Stimulated activated CD4-positive, alpha-beta T cell treated with anti-CD3 and anti-CD28 coated beads, Interleukin-15, amount 100 ng/mL, for 48 hours (primary cell): ENCODE measurements around the gene F7.
"Not testable (repeated sequence)": the region's sequence is repeated elsewhere in the genome, so short reads cannot be mapped to it uniquely, and the experiment has no call there.

Experiments
- DNase-seq, 2 donors: peaks; one replicate each; pipeline ENCODE4 v3.0.0-alpha.2; 2020; ENCODE audit warnings: low read depth in 2 of 2

Gene F7

DNA sequence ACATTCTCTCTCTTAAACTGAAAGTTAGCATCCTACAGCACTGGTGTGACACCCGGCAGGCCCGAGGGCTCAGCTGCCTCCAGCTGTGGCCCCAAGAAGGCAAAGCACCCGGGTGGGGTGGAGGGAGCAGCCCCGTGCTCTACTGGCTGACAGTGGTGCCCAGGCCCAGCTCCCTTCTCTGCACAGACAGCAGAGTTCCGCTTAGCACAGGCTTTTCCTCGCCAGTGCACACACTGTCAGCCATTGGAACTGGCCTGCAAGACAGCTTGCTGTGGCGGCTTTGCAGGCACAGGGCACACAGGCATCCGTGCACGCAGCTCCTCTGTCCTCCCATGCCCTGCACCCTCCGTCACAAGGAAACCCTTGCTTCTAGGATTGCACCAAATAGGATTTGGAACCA is 3.3 kb upstream of the F7 start:
- DNase-seq = not testable (repeated sequence)

DNA sequence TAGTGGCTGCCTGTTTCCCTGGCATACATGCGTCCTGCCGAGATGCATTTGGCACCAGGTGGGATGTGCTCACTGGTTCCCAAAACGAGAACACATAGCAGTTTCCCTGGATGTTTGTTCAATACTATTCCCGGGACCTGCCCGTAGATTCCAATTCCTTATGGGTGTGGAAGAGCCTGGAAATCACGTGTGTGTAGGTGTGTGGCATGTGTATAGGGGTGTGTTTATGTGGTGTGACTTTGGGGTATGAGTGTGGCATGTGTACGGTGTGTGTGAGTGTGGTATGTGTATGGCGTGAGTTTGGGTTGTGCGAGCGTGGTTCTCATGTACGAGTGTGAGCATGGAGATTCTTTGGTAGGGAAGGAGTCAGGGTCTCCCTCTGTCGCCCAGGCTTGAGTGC is 2.9 kb upstream of the F7 start:
- no peak for DNase-seq

DNA sequence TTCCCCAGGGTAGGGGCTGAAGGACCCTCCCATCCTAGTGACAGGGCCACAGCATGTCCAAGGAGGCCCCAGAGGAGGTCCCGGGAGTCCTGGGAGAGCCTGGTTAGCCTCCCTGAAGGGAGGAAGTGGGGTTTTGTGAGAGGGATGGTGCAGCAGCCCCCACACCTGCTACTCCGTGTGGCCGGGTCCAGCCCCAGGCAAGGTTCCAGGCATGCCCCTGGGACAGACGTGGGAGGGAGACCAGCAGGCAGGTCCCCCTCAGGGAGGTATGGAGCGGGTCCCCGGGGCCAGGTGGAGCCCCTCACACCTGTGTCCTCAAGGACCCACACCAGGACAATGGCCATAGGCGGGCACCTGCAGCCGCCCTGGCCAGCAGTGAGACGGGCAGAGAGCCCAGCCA is 1.9 kb upstream of the F7 start:
- no peak for DNase-seq

DNA sequence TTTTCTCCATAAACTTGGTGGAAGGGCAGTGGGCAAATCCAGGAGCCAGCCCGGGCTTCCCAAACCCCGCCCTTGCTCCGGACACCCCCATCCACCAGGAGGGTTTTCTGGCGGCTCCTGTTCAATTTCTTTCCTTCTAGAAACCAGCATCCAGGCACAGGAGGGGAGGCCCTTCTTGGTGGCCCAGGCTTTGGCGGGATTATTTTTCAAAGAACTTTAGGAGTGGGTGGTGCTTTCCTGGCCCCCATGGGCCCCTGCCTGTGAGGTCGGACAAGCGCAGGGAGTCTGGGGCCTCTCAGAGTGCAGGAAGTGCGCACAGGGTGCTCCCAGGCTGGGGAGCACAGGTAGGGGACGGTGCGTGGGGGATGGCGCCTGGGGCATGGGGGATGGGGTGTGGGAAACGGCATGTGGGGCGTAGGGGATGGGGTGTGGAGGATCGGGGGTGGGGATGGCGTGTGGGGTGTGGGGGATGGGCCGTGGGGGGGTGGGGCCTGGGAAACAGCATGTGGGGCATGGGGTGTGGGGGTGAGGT is 396 bp downstream of the F7 start:
- DNase-seq = no peak

DNA sequence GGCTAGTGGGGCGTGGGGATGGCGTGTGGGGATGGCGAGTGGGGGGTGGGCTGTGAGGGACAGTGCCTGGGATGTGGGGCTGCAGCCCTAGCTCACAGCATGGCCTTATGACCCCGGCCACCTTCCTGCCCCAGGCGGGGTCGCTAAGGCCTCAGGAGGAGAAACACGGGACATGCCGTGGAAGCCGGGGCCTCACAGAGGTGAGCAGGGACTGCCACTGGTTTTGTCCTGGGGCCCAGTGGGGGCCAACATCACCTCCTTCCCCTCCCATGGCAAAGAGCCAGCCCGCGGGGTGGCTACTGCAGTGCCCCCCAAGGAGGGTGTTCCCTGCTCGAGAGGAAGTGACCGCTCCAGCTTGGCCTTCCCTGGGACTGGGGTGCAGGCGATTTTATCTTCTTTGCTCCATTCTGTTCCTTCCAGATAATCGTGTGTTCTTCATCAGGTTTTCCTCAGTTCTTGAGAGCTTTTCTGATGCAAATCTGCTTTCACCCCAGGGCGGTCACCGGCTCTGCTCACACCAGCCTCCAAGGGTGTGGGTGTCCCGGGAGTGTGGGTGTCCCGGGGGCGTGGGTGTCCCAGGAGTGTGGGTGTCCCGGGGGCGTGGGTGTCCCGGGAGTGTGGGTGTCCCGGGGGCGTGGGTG is 1.2 kb downstream of the F7 start:
- DNase-seq = no peak

DNA sequence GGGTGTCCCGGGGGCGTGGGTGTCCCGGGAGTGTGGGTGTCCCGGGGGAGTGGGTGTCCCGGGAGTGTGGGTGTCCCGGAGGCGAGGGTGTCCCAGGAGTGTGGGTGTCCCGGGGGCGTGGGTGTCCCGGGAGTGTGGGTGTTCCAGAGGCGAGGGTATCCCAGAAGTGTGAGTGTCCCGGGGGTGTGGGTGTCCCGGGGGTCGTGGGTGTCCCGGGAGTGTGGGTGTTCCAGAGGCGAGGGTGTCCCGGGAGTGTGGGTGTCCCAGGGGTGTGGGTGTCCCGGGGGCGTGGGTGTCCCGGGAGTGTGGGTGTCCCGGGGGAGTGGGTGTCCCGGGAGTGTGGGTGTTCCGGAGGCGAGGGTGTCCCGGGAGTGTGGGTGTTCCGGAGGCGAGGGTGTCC is 2.9 kb downstream of the F7 start:
- not testable (repeated sequence) for DNase-seq

DNA sequence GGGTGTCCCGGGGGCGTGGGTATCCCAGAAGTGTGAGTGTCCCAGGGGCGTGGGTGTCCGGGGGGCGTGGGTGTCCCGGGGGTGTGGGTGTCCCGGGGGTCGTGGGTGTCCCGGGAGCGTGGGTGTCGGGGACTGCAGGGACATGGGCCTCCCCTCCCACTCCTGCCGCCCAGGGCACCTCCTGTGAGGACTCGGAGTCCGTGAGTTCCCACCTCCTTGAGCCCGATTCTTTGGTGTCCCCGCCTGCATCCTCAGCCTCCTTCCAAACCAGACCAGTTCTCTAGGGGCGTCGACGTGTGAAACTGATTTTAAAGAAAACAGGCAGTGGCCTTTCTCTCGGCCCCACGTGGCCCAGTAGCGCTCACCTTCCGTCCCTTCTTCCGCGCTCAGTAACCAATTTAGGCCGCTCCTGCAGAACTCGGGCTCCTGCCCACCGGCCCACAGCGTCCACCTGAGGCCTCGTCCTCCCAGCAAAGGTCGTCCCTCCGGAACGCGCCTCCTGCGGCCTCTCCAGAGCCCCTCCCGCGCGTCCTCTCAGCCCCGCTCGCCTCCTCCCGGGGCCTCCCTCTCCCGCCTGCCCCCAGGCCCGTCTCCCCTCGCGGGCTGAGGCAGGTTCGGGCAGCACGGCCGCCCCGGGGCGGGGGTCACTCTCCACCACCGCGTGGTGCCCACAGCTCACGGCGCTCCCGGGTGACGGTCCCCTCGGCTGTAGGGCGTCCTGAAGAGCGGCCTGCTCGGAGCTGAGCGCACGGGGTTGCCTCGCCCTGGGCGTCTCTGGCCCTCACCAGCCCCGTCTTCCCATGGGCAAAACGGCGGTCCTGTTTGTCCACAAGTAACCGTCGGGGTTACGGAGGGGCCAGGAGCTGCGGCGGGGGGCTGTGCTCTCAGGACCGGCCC is 3.8 kb downstream of the F7 start:
- no peak for DNase-seq

DNA sequence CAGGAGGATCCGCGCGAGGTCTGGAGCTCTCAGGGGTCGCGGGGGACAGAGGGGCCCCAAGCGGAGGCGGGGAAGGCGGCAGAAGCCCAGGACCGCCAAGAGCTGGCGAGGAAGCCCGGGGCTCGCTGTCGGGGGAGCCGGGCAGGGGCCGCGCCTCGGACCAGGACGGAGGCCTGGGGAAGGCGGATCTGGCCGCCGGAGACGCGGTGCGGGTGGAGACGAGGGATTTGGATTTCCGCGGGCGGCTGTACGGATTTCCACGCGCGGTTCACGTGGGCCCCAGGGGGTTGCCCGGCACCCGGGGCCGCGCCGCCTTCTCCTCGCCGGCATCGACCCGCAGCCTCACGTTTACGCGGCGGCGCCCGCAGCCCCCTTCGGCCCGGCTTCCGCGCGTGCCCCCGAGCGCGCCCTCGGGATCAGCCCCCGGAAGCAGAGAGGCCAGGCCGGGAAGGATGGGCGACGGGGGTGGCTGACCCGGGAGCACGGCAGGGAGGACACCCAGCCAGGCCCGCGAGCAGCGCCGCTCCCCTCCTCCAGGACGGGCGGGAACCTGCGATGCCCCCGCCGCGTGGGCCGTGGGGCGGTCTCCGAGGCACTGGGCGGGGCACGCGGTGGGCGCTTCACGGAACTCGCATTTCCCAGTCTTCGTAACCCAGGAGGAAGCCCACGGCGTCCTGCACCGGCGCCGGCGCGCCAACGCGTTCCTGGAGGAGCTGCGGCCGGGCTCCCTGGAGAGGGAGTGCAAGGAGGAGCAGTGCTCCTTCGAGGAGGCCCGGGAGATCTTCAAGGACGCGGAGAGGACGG is 4.7 kb downstream of the F7 start:
- no peak for DNase-seq

DNA sequence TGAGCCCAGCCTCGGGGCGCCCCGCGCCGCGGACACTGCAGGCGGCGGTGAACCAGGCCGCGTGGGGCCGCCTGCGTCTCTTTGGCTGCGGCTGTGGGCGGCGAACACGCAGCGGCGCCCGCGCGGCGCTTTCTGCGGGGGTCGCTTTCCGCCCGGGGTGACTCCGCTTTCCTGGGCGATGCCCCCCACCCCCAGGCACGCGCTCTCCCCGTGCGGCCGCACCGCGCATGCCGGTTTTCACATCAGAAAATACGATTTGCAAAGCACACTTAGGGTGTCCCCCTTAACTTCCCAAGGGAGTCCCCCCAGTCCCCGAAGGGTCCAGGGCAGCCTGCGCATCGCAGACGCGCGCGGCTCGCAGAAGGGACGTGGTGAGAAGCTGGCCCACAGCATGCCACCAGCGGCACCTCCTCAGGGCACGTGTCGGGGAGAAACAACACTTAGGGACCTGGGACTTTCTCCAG is 5.3 kb downstream of the F7 start:
- no peak for DNase-seq

DNA sequence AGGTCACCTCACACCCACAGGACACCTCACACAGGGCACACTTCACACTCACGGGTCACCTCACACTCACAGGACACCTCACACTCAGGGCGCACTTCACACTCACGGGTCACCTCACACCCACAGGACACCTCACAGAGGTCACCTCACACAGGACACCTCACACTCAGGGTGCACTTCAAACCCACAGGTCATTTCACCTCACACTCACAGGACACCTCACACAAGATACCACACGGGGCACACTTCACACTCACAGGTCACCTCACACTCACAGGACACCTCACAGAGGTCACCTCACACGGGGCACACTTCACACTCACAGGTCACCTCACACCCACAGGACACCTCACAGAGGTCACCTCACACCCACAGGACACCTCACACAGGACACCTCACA is 6.2 kb downstream of the F7 start:
- not testable (repeated sequence) for DNase-seq

DNA sequence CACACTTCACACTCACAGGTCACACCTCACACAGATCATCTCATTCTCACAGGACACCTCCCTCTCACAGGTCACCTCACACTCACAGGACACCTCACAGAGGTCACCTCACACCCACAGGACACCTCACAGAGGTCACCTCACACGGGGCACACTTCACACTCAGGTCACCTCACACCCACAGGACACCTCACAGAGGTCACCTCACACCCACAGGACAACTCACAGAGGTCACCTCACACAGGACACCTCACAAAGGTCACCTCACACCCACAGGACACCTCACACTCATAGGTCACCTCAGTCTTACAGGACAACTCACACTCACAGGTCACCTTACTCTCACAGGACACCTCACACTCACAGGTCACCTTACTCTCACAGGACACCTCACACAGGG is 6.9 kb downstream of the F7 start:
- DNase-seq = not testable (repeated sequence)

DNA sequence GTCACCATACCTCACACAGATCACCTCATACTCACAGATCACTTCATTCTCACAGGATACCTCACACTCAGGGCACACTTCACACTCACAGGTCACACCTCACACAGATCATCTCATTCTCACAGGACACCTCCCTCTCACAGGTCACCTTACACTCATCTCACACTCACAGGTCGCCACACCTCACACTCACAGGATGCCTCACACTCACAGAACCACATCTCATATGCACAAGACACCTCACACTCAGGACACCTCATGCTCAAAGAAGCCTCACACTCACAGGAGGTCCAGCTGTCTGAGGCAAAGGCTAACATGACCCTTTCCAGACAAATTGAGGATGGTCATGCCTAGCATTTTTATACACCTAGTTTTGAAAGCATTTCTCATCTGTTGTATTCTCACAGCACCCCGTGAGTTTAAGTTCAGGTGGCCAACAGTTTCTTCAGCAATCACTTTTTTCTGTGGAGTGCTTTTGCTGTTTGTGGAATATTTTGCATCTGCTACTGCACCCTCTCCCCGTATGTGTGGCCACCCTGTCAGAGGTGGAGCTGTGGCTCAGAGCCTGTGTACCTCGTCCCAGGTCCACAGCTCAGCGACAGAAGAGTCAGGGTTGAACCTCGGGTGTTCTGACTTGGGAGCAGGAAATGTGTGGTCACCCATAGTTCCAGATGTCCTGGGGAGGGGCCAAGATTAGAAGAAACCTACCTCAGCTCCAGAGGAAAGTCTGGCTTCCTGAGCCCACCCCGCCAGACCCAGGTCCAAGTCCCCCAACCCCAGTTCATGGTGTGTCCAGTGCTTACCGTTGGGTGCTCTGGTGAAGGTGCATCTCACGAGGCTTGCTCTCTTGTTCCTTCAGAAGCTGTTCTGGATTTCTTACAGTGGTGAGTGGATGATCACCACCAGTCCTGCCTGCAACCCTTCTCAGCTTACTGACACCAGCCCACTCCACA is 7.6 kb downstream of the F7 start:
- DNase-seq = no peak

DNA sequence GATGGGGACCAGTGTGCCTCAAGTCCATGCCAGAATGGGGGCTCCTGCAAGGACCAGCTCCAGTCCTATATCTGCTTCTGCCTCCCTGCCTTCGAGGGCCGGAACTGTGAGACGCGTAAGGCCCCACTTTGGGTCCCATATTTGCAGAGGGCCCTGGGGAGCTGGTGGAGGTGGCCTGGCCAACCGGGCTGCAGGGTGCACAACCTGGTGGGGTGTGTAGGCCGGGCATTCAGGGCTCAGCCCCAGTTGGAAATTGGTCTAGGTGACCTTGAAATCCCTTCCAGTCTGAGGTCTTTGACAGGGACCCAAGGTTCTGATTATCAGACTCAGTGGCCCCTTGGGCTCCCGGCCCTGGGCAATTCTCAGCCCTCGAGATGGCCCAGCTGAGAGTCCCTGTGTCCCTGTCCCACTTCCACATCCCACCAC is 8.3 kb downstream of the F7 start:
- no peak for DNase-seq

DNA sequence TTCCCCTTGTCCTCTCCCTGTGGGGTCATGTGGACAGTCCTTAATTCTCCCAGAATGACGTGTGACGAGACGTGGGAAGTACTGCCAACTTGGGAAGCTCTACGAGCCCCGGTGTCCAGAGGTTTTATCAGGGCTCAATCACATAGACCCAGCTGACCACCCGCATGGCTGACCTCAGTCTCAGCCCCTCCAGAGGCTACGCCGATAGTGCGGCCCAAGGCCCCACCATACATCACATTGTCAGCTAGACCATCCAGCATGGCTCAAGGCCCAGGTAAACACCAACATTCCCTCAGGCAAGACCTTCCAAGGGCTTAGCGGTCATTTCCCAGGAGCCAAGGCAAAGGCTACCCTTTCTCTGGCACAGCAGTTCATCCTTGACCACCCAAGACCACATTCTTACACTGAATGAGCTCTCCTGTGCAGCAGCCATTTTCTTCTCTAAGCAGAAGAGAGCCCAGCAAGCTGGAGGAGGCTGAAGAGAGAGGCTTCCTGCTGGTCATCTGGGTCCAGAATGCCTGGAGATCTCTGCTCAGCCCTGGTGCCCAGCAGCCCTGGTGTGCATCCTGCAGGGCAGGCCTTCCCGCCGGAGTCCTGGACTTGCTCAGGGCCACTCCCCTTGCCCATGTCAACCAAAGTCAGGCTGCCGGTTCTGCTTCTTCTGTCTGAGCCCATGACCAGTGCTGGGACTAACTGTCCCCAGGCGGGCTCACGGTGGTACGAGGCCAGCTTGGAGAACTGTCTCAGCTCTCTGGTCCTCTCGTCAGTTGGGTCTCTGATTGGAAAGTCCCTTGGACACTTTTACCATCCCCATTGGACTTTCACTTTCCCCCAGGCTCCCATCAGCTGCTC is 9.1 kb downstream of the F7 start:
- DNase-seq = no peak

DNA sequence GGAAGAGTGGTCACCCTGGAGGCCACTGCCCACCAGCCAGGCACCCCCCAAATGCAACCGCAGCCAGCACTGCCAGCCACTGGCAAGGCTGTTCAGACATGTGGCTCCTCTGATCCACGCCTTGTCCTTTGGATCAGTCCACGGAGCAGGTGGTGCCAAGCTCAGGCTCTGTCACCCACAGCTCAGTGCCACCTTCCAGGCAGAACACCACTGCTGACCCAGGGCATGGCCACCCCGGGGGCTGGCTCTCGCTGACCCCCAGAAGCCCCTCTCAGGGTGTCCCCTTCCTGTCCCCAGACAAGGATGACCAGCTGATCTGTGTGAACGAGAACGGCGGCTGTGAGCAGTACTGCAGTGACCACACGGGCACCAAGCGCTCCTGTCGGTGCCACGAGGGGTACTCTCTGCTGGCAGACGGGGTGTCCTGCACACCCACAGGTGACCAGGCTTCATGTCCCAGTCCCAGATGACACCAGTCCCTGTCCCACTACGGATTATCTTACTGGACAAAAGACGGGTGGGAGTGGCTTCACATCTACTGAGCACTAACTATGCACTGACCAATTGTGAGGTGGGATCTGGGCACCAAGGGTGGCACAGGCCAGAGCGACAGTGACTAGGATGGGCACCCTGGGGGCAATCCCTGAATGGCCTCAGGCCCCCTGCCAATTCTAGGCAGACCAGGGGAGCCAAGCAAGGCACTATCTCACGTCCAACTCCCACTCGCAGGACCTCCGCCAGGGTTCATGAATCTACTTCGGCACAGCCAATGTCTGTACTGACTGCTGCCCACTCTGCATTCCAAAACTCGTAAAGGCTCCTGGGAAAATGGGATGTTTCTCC is 10.0 kb downstream of the F7 start:
- DNase-seq = no peak

DNA sequence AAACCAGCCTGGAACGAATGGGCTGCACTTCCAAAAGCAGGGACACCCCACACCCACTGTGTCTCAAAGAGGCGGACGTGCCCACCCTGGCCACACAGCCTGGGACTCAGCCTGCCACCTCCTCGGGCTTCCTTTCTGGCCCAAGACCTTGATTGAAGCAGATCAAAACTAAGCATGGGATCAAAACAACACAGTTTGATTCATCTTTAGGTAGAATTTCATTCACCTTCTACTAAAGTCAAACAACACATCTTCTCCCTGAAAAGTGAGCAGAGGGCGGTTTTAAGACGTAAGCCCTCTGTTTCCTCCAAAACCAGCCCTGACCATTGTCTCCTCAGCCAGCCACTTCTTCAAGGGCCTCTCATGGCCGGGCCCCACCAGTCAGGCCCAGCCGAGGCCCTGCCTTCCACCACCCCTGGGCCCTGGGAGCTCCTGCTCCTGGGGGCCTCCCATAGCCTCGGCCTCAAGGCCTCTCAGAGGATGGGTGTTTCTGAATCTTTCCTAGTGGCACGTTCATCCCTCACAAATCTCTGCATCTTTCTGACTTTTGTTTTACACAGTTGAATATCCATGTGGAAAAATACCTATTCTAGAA is 10.7 kb downstream of the F7 start:
- DNase-seq = no peak

DNA sequence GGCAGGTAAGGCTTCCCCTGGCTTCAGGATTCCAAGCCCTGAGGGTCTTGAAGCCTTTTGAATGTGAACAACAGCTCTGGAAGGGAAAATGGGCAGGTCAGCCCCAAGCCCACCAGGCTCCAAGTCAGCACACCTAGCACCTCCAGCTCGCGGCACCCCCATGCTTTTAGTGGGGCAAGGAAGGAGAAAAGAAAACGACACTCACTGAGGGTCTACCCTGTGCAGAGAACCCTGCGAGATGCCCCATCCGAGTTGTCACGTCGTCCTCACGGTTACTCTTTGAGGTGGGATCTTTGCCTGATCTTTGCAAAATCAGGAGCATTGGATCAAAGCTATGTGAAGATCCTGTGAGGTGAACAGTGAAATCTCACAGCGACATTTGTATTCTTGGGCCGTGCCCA is 11.3 kb downstream of the F7 start:
- DNase-seq = no peak

DNA sequence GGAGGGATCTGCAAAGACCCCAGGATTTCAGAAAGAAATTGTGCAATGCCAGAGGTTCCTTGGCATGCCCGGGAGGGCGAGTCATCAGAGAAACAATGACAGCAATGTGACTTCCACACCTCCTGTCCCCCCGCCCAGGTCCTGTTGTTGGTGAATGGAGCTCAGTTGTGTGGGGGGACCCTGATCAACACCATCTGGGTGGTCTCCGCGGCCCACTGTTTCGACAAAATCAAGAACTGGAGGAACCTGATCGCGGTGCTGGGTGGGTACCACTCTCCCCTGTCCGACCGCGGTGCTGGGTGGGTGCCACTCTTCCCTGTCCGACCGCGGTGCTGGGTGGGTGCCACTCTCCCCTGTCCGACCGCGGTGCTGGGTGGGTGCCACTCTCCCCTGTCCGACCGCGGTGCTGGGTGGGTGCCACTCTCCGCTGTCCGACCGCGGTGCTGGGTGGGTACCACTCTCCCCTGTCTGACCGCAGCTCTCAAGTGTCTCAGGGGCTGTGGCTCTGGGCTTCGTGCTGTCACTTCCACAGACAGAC is 11.8 kb downstream of the F7 start:
- no peak for DNase-seq

DNA sequence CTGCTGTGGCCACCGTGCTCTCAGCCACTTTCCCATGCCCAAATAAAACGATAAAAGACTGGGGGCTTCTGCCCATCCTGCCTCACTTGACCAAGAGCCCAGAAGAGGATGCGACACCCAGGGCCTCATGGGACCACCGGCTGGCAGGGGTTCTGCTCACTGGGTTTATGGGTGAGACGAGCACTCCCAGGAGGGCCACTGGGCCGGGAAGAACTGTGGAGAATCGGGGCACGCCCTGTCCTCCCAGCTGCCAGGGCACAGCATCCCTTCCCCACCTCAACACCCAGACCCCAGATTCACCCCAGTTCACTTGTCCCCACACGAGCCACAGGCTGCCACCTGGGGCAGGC is 12.3 kb downstream of the F7 start:
- DNase-seq = no peak
